ENCODE data around the gene NECAB2. TPM values are rescaled to one million over a fixed set of nuclear protein-coding genes. Genes with fewer than 3 reads are reported as not detected.

NECAB2 gene
- 0.47 TPM in 1 of 2 replicates, not detected in the other for total RNA-seq

DNA sequence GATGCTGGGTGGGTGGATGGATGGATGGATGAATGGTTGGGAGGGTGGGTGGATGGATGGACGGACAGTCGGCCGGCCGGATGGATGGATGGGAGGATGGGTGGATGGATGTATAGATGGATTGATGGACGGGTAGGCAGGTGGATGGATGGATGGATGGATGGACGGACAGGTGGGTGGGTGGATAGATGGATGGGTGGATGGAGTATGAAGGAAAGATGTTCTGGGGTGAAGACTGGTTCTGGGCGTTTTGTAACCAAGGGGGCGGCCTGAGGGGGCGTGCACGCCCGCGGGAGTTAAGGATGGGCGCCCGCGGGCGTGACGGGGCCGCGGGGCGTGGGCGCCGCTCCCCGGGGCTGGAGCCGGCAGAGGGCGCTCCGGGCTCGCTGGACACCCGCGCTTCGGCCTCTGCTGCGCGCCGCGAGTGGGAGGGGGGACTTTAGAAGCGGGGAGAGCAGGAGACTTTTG is at the start of gene NECAB2:
Gene NECAB2, plus strand, starts transcription at position 407 of the 468 bp plus-strand sequence. CDS start 405 bp downstream, outside the sequence.

DNA sequence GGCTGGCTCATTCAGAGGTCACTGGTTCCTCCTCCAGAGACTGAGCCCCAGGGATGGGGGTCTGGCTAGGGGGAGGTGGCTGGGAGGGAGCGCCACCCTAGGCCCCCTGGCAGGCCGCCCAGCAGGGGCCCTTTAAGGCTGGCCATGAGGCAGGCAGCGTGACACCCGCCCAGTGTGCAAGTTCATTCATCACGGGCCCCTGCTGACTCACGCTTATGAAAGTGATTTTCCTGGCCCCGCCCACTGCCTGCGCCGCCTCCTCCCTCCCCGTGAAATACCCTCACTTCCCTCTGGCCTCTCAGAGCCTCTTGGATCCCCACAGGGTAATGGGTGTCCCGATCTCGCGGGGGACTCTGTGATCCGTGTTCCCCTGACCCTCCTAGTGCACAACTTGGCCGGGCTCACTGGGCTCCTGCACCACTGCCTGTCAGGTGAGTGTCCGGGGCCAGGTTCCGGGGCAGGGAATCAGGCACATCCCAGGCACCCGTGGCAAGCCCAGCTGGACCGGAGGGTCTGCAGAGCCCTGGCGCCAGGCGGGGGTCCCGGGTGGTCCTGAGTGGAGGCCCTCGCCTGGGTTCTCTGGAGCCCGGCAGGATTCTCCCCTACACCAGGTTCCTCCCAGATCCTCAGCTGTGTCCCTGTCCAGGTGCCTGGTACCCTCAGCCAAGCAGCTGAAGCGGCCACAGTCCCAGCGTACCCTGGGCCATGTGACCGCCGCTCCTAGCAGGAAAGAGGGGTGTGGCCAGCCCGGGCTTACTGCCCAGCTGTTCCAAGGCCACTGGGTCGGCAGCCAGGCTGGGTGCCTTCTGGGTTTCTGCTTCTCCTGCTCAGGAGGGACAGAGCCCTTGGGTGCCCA is 14.9 kb upstream of the NECAB2 start, which contains the start of gene OSGIN1:
Gene OSGIN1, plus strand, starts transcription at position 301 of the 856 bp plus-strand sequence. CDS start 4,432 bp downstream, outside the sequence.

DNA sequence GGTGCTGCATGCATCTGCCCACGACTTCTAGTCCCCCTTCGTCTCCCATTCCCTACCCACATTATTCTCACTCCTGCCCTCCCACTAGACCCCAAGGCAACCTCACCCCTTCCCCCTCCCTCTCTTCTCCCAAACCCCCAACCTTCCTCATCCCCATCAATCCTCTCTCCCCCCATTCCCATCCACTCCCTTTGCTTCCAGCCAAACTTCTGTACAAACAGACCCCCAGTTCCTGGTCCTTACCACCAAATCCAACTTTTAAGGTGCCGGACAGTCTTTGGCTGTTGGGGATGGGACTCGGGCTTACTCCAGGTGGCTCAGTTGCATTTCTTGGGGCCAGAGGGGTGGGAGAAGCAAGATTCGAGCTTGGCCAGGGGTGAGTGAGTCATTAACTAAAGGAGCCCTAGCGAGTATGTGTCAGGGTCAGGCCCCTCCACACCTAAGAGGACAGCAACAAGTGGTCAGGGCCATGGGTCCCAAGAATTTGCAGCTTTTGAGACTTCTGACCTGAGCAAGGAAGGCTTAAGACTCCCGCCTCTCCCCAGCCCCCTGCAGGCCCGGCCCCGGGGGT is 74.3 kb downstream of the NECAB2 start, which contains the start of gene SLC38A8:
Gene SLC38A8, minus strand, starts transcription at position 488 of the 571 bp plus-strand sequence. CDS start 638 bp downstream, outside the sequence.

Other genes with a start within 250 kb of the NECAB2 start
- gene HSBP1, start 160.3 kb upstream of the NECAB2 start, total RNA-seq, result 18.3 and 18.7 TPM in 2 replicates
- 2.9 and 3.3 TPM in 2 replicates for gene MLYCD, start 69.1 kb upstream of the NECAB2 start, total RNA-seq
- gene OSGIN1, start 15.0 kb upstream of the NECAB2 start, total RNA-seq, result 2.1 and 3.1 TPM in 2 replicates
- gene SLC38A8, start 74.6 kb downstream of the NECAB2 start, total RNA-seq, result not detected in 2 replicates
- 86.1 TPM in 2 replicates for gene MBTPS1, start 148.7 kb downstream of the NECAB2 start, total RNA-seq
- gene HSDL1, start 176.9 kb downstream of the NECAB2 start, total RNA-seq, result 10.3 and 20.8 TPM in 2 replicates
- gene DNAAF1, start 177.1 kb downstream of the NECAB2 start, total RNA-seq, result not detected in 2 replicates
- gene TAF1C, start 218.8 kb downstream of the NECAB2 start, total RNA-seq, result 9.6 and 13.1 TPM in 2 replicates
- gene ADAD2, start 222.9 kb downstream of the NECAB2 start, total RNA-seq, result not detected in 2 replicates